ENCODE measurements around the gene PHLDB2.

DNA sequence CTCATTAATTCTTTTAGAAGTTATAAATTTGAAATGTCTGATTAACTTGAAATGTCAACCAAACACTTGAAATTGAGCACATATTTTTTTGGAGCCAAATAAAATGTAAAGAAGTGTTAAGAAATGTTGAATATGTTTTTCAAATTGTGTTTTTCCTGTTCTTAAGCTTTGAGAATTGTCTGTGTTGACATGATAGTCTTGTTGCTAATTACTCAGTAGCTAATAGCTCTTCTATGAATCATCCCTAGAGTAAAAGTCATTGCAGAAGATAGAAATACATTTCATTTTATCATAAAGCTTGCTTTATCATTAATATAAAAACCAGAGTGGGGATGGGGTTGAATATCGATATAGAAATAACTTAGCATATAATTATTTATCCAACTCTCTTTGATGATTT is 77.9 kb downstream of the PHLDB2 start:
- TF ChIP-seq, protein P1, sequence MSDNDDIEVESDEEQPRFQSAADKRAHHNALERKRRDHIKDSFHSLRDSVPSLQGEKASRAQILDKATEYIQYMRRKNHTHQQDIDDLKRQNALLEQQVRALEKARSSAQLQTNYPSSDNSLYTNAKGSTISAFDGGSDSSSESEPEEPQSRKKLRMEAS (IDR thresholded peaks at IDR 0.05; ENCODE audit: low read depth, low read length): no peak
- TF ChIP-seq, protein P2, sequence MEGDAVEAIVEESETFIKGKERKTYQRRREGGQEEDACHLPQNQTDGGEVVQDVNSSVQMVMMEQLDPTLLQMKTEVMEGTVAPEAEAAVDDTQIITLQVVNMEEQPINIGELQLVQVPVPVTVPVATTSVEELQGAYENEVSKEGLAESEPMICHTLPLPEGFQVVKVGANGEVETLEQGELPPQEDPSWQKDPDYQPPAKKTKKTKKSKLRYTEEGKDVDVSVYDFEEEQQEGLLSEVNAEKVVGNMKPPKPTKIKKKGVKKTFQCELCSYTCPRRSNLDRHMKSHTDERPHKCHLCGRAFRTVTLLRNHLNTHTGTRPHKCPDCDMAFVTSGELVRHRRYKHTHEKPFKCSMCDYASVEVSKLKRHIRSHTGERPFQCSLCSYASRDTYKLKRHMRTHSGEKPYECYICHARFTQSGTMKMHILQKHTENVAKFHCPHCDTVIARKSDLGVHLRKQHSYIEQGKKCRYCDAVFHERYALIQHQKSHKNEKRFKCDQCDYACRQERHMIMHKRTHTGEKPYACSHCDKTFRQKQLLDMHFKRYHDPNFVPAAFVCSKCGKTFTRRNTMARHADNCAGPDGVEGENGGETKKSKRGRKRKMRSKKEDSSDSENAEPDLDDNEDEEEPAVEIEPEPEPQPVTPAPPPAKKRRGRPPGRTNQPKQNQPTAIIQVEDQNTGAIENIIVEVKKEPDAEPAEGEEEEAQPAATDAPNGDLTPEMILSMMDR (IDR thresholded peaks at IDR 0.05; ENCODE audit: low read depth, low read length): no peak
- TF ChIP-seq POLR2A (IDR thresholded peaks at IDR 0.05; ENCODE audit: extremely low read depth, insufficient read length) (no peak), MYC (IDR thresholded peaks at IDR 0.05; ENCODE audit: low read depth, low read length) (no peak)

Data from NB4 (cell line).